Endodermal cell (in vitro differentiated cells): ENCODE results near the gene GAPDH. TPM values are rescaled to one million over a fixed set of nuclear protein-coding genes. Genes with fewer than 3 reads are reported as not detected.

Source experiments
- DNase-seq: peaks from one replicate; pipeline ENCODE4 v3.0.0-alpha.2; 2017
- H3K27ac ChIP-seq: 2 replicates; pipeline ENCODE4 v1.5.1; 2013; ENCODE audit warnings: mild to moderate bottlenecking, low read depth, low read length, moderate library complexity
- H3K27me3 ChIP-seq: 2 replicates; pipeline ENCODE4 v1.6.1; 2013; ENCODE audit warnings: mild to moderate bottlenecking, low read length, moderate library complexity; ENCODE audit not compliant: insufficient read depth, control insufficient read depth, poor library complexity, severe bottlenecking
- H3K36me3 ChIP-seq: 2 replicates; pipeline ENCODE4 v1.7.0; 2013; ENCODE audit warnings: mild to moderate bottlenecking, low read length, moderate library complexity; ENCODE audit not compliant: control insufficient read depth, insufficient read depth
- H3K4me1 ChIP-seq: one replicate; pipeline ENCODE4 v1.7.0; 2013; ENCODE audit warnings: low read length; ENCODE audit not compliant: control insufficient read depth, insufficient read depth
- H3K4me3 ChIP-seq: 2 replicates; pipeline ENCODE4 v1.5.1; 2013; ENCODE audit warnings: mild to moderate bottlenecking, low read length, moderate library complexity
- H3K9ac ChIP-seq: 2 replicates; pipeline ENCODE4 v1.6.1; 2013; ENCODE audit warnings: mild to moderate bottlenecking, low read length, moderate library complexity; ENCODE audit not compliant: poor library complexity, severe bottlenecking; ENCODE audit errors: extremely low read depth
- H3K9me3 ChIP-seq: 2 replicates; pipeline ENCODE4 v1.6.1; 2013; ENCODE audit warnings: mild to moderate bottlenecking, low read length, moderate library complexity; ENCODE audit not compliant: control insufficient read depth
- H3K27ac Mint-ChIP-seq: 2 replicates; pipeline ENCODE4 v1.8.0; 2020; ENCODE audit warnings: mixed read lengths
- H3K27me3 Mint-ChIP-seq: 2 replicates; pipeline ENCODE4 v1.8.0; 2021; ENCODE audit warnings: mild to moderate bottlenecking, mixed read lengths; ENCODE audit not compliant: insufficient read depth
- H3K36me3 Mint-ChIP-seq: 2 replicates; pipeline ENCODE4 v1.8.0; 2020; ENCODE audit warnings: low read depth, mixed read lengths
- H3K4me1 Mint-ChIP-seq: 2 replicates; pipeline ENCODE4 v1.8.0; 2020; ENCODE audit warnings: mixed read lengths
- H3K4me3 Mint-ChIP-seq: 2 replicates; pipeline ENCODE4 v1.8.0; 2020; ENCODE audit warnings: mild to moderate bottlenecking, moderate library complexity, mixed read lengths
- H3K9me3 Mint-ChIP-seq: 2 replicates; pipeline ENCODE4 v1.8.0; 2020; ENCODE audit warnings: mild to moderate bottlenecking, mixed read lengths
- WGBS, 2 experiments: methylation state at CpG; one replicate each; pipeline versions ENCODE4 v1.1.5 to v1.1.7; 2013; ENCODE audit warnings: missing lambda C conversion rate in 2 of 2, mixed read lengths in 1 of 2; ENCODE audit not compliant: insufficient coverage in 1 of 2, insufficient read length in 1 of 2; 5-methylcytosine and 5-hydroxymethylcytosine counted together
- total RNA-seq, 2 donors: library from RNA; stranded (reverse); fragmentation: NEBNext Ultra II Directional in 1 of 2; extraction: Animal tissue kit (Norgen Biotek cat#: 25700) in 1 of 2; gene quantifications; 2 replicates in 1 of 2; 3 replicates in 1 of 2; pipeline ENCODE4 v1.2.1, GENCODE V29; 2021
- TF ChIP-seq, protein P1 (sequence below): fragments of 200-600 bp; sonication (generic); conservative IDR thresholded peaks from 2 replicates; pipeline ENCODE4 v1.5.0; 2021; ENCODE audit warnings: antibody characterized with exemption, mild to moderate bottlenecking

The GAPDH gene
- total RNA-seq, 2 donors from 2014 or later = 2,848 to 5,273 TPM

DNA sequence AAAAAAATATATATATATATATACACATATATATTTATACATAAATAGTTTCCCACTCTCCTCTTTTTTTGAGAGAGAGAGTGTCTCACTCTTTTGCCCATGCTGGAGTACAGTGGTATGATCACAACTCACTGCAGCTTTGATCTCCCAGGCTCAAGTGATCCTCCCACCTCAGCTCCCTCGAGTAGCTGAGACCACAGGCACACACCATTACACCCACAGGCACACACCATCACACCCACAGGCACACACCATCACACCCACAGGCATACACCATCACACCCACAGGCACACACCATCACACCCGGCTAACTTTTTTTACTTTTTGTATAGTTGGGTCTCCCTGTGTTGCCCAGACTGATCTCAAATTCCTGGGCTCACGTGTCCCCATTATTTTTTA is 14.1 kb upstream of the GAPDH start:
- Histone ChIP-seq H3K36me3 (peaks cover 82% of the 10 kb centered on the region), H3K27ac (no peak overlapping the region), H3K4me1 (no peaks in the 10 kb centered on the region), H3K9me3 (no peaks in the 10 kb centered on the region), H3K4me3 (no peak overlapping the region), H3K27me3 (no peaks in the 10 kb centered on the region), H3K9ac (no peak overlapping the region)
- Mint-ChIP-seq H3K4me1 (no peaks in the 10 kb centered on the region), H3K4me3 (no peak overlapping the region), H3K27me3 (no peaks in the 10 kb centered on the region), H3K36me3 (peaks cover 91% of the 10 kb centered on the region), H3K27ac (no peak overlapping the region), H3K9me3 (no peaks in the 10 kb centered on the region)
- 93% methylated on average over 3 of the region's 3 CpGs; no CpG with 5 or more reads in 1 of the 2 experiments for WGBS, 2 experiments
- no peak for DNase-seq
- TF ChIP-seq, protein P1, sequence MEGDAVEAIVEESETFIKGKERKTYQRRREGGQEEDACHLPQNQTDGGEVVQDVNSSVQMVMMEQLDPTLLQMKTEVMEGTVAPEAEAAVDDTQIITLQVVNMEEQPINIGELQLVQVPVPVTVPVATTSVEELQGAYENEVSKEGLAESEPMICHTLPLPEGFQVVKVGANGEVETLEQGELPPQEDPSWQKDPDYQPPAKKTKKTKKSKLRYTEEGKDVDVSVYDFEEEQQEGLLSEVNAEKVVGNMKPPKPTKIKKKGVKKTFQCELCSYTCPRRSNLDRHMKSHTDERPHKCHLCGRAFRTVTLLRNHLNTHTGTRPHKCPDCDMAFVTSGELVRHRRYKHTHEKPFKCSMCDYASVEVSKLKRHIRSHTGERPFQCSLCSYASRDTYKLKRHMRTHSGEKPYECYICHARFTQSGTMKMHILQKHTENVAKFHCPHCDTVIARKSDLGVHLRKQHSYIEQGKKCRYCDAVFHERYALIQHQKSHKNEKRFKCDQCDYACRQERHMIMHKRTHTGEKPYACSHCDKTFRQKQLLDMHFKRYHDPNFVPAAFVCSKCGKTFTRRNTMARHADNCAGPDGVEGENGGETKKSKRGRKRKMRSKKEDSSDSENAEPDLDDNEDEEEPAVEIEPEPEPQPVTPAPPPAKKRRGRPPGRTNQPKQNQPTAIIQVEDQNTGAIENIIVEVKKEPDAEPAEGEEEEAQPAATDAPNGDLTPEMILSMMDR = no peak

DNA sequence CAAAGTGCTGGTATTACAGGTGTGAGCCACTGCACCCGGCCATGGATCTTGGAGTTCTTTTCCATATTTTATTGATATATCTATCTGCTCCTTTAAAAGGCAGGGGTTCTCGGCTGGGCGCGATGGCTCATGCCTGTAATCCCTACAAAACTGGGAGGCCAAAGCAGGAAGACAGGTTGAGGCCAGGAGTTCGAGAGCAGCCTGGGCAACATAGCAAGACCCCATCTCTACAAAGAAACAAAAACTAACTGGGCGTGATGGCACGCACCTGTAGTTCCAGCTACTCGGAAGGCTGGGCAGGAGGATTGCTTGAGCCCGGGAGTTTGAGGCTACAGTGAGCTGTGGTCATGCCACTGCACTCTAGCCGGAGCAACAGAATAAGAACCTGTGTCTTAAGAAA is 12.1 kb upstream of the GAPDH start:
- Histone ChIP-seq H3K27me3 (no peaks in the 10 kb centered on the region), H3K9me3 (no peaks in the 10 kb centered on the region), H3K4me3 (no peak overlapping the region), H3K9ac (no peak overlapping the region), H3K27ac (no peak overlapping the region), H3K4me1 (no peaks in the 10 kb centered on the region), H3K36me3 (peaks cover 87% of the 10 kb centered on the region)
- Mint-ChIP-seq H3K36me3 (peaks cover 92% of the 10 kb centered on the region), H3K4me1 (no peaks in the 10 kb centered on the region), H3K4me3 (no peak overlapping the region), H3K9me3 (no peaks in the 10 kb centered on the region), H3K27me3 (no peaks in the 10 kb centered on the region), H3K27ac (no peak overlapping the region)
- TF ChIP-seq, protein P1 = no peak
- 77 to 85% methylated on average over 10 of the region's 10 CpGs for WGBS, 2 experiments
- no peak for DNase-seq

DNA sequence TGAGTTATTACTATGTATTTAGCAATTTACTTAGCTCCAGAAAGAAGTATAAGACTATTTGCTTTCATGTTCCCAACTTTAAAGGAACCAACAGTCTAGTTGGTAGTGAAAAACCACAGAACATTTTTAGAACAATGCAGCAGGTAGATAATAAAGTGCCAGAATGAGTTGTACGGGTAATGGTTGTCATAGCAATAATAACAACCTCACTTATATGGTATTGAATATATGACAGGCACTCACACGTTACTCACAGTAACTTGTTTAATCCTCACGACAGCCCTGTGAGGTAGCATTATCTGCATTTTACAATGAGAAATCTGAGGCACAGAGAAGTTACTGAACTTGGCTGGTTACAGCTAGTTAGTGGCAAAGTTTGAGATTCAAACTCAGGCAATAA is 10.6 kb upstream of the GAPDH start:
- no peak overlapping the region for H3K4me3 Mint-ChIP-seq
- H3K4me1 ChIP-seq = no peaks in the 10 kb centered on the region
- WGBS, 2 experiments = 95 to 100% methylated on average over 2 of the region's 3 CpGs
- H3K27me3 ChIP-seq = no peaks in the 10 kb centered on the region
- H3K9ac ChIP-seq = no peak overlapping the region
- no peak overlapping the region for H3K4me3 ChIP-seq
- peaks cover 92% of the 10 kb centered on the region for H3K36me3 Mint-ChIP-seq
- TF ChIP-seq, protein P1 = no peak
- H3K27ac ChIP-seq = no peak overlapping the region
- H3K4me1 Mint-ChIP-seq = no peaks in the 10 kb centered on the region
- no peaks in the 10 kb centered on the region for H3K27me3 Mint-ChIP-seq
- H3K9me3 Mint-ChIP-seq = no peaks in the 10 kb centered on the region
- H3K36me3 ChIP-seq = peaks cover 92% of the 10 kb centered on the region
- peak overlapping the region; percentile 28 for H3K27ac Mint-ChIP-seq
- H3K9me3 ChIP-seq = no peaks in the 10 kb centered on the region
- no peak for DNase-seq
